GOT3 (cell line): Measurements from ENCODE around the gene OR7C1.
"Not testable (repeated sequence)": the region's sequence is repeated elsewhere in the genome, so short reads cannot be mapped to it uniquely, and the experiment has no call there.

Experiments used
- DNase-seq: peaks from one replicate; lab custom pipeline; 2025; ENCODE audit warnings: mixed read lengths; lab: John Stamatoyannopoulos, UW

OR7C1 gene

GRCh38 chr19:14765841-14766240 lies 69.1 kb downstream of the OR7C1 start:
- DNase-seq, result not testable (repeated sequence)

GRCh38 chr19:14765403-14765802 lies 69.6 kb downstream of the OR7C1 start:
- not testable (repeated sequence) for DNase-seq

GRCh38 chr19:14764401-14764800 lies 70.6 kb downstream of the OR7C1 start:
- no peak for DNase-seq

- no peak for DNase-seq
Measured at GRCh38 chr19:14763497-14764145, 71.4 kb downstream of the OR7C1 start.

GRCh38 chr19:14762111-14762510 lies 72.9 kb downstream of the OR7C1 start:
- DNase-seq, result no peak

- no peak for DNase-seq
Measured at GRCh38 chr19:14761607-14762006, 73.4 kb downstream of the OR7C1 start.

GRCh38 chr19:14758816-14759215 lies 76.2 kb downstream of the OR7C1 start:
- DNase-seq, result no peak

GRCh38 chr19:14748601-14749000 lies 86.4 kb downstream of the OR7C1 start:
- DNase-seq, result no peak
